ENCODE data around the gene PYGB. TPM values are rescaled to one million over a fixed set of nuclear protein-coding genes. Genes with fewer than 3 reads are reported as not detected.

PYGB gene
- total RNA-seq, 1 donor from 2014 or later = 167 TPM

- H3K27me3 ChIP-seq (ENCODE audit: control insufficient read depth, insufficient read depth, low read length) = no peaks in the 10 kb centered on the region
- H3K4me3 ChIP-seq (ENCODE audit: low read depth, low read length) = no peak overlapping the region
- DNase-seq (ENCODE audit: low read depth) = no peak
- H3K36me3 ChIP-seq (ENCODE audit: control insufficient read depth, insufficient read depth, low read length) = peaks cover 4% of the 10 kb centered on the region
- TF ChIP-seq, protein P1, sequence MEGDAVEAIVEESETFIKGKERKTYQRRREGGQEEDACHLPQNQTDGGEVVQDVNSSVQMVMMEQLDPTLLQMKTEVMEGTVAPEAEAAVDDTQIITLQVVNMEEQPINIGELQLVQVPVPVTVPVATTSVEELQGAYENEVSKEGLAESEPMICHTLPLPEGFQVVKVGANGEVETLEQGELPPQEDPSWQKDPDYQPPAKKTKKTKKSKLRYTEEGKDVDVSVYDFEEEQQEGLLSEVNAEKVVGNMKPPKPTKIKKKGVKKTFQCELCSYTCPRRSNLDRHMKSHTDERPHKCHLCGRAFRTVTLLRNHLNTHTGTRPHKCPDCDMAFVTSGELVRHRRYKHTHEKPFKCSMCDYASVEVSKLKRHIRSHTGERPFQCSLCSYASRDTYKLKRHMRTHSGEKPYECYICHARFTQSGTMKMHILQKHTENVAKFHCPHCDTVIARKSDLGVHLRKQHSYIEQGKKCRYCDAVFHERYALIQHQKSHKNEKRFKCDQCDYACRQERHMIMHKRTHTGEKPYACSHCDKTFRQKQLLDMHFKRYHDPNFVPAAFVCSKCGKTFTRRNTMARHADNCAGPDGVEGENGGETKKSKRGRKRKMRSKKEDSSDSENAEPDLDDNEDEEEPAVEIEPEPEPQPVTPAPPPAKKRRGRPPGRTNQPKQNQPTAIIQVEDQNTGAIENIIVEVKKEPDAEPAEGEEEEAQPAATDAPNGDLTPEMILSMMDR (IDR thresholded peaks at IDR 0.05; ENCODE audit: insufficient read depth, low read length, poor library complexity, severe bottlenecking) = no peak
These were observed 24.5 kb downstream of the PYGB start for GRCh38 chr20:25272223-25273000.

GRCh38 chr20:25273046-25273445, 25.2 kb downstream of the PYGB start:
- H3K27me3 ChIP-seq (ENCODE audit: control insufficient read depth, insufficient read depth, low read length) = no peaks in the 10 kb centered on the region
- no peak overlapping the region for H3K4me3 ChIP-seq (ENCODE audit: low read depth, low read length)
- peaks cover 4% of the 10 kb centered on the region for H3K36me3 ChIP-seq (ENCODE audit: control insufficient read depth, insufficient read depth, low read length)
- no peak for DNase-seq (ENCODE audit: low read depth)
- TF ChIP-seq, protein P1 (IDR thresholded peaks at IDR 0.05; ENCODE audit: insufficient read depth, low read length, poor library complexity, severe bottlenecking) = no peak

- peaks cover 4% of the 10 kb centered on the region for H3K36me3 ChIP-seq (ENCODE audit: control insufficient read depth, insufficient read depth, low read length)
- no peak for DNase-seq (ENCODE audit: low read depth)
- H3K27me3 ChIP-seq (ENCODE audit: control insufficient read depth, insufficient read depth, low read length) = no peaks in the 10 kb centered on the region
- no peak overlapping the region for H3K4me3 ChIP-seq (ENCODE audit: low read depth, low read length)
- TF ChIP-seq, protein P1 (IDR thresholded peaks at IDR 0.05; ENCODE audit: insufficient read depth, low read length, poor library complexity, severe bottlenecking) = no peak
These were observed 25.9 kb downstream of the PYGB start for GRCh38 chr20:25273541-25274358.

DNA sequence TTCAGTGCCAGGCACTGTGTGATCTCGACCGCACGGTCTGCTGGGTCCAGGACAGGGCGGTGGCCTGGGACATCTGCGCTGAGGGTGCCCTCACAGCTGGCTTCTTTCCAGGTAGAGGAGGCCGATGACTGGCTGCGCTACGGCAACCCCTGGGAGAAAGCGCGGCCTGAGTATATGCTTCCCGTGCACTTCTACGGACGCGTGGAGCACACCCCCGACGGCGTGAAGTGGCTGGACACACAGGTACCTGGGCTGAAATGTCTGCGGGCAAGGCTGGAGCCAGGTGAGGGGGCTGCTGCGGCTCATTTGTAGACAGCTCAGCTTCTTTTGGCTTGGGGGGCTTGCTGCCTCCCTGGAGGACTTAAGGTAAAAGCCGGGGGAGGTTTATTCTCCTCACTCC, 26.6 kb downstream of the PYGB start:
- DNase-seq (ENCODE audit: low read depth) = no peak
- peaks cover 4% of the 10 kb centered on the region for H3K36me3 ChIP-seq (ENCODE audit: control insufficient read depth, insufficient read depth, low read length)
- H3K27me3 ChIP-seq (ENCODE audit: control insufficient read depth, insufficient read depth, low read length) = no peaks in the 10 kb centered on the region
- no peak overlapping the region for H3K4me3 ChIP-seq (ENCODE audit: low read depth, low read length)
- TF ChIP-seq, protein P1 (IDR thresholded peaks at IDR 0.05; ENCODE audit: insufficient read depth, low read length, poor library complexity, severe bottlenecking) = no peak

DNA sequence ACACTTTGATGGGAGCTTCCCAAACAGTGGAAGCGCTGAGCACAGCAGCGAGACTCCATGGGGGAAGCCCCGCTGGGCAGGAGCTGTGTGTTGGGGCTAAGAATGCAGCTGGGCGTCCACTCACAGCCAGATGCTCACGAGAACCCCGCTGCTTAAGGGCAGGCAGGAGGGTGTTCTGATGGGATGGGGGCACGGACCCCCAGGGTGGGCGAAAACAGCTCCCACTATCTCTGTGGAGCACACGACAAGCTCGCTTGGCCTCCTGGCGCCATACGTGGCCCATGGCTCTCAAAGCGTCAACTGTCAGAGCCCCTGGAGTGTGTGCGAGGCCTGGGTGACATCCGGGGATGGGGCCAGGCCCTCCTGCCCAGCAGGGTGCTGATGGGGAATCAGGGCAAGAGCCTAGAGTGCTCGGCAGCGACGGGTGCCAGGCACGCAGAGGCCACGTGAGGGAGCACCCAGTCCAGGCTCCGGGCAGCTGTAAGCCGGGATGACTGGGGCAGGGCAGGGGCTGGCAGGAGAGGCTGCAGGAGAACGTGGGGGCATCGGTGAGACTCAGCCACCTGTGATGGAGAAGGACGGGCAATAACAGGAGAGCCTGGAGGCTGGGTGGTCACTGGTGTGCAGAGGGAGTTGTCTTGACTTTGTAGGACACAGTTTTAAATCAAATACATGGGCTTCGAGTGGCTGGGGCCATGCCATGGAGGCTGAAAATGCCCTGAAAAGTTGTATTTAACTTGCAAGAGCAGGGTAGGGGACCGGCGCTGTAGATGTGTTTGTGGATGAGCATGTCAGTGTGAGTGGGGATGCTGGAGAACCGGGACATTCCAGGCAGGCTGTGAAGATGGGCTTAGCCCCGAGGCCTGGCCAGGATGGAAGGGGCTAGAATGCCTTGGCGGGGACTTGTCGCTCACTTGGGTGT, 27.3 kb downstream of the PYGB start:
- TF ChIP-seq, protein P1 (IDR thresholded peaks at IDR 0.05; ENCODE audit: insufficient read depth, low read length, poor library complexity, severe bottlenecking) = no peak
- H3K4me3 ChIP-seq (ENCODE audit: low read depth, low read length) = no peak overlapping the region
- H3K36me3 ChIP-seq (ENCODE audit: control insufficient read depth, insufficient read depth, low read length) = peaks cover 4% of the 10 kb centered on the region
- H3K27me3 ChIP-seq (ENCODE audit: control insufficient read depth, insufficient read depth, low read length) = no peaks in the 10 kb centered on the region
- no peak for DNase-seq (ENCODE audit: low read depth)
